ENCODE measurements around the gene DSCAM. TPM values are rescaled to one million over a fixed set of nuclear protein-coding genes. Genes with fewer than 3 reads are reported as not detected.
"Not testable (repeated sequence)": the region's sequence is repeated elsewhere in the genome, so short reads cannot be mapped to it uniquely, and the experiment has no call there.

DSCAM gene
- total RNA-seq, 4 donors from 2014 or later = 0.19 TPM; not detected in 3

DNA sequence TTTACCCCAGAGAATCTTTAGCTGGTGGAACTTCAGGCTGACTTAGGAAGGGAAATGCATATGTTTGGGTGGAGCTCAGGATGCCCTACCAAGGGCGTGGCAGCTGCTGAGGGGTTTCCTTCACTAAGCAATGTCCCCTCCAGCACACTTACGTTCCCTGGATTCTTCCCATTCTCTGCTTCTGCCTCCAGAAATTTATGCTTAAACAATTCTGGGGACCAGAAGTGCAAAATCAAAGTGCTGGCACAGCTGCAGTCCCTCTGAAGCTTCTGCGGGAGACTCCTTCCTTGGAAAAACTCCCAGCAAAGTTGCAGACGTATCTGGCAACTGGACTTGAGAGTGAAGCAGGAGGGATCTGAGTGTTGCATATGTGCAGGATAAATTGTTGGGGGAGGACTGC is 576.9 kb downstream of the DSCAM start:
- H3K4me3 ChIP-seq = no peak overlapping the region
- no peak overlapping the region for H3K27ac ChIP-seq
- no peak for DNase-seq
- no peaks in the 10 kb centered on the region for H3K9me3 ChIP-seq
- no peaks in the 10 kb centered on the region for H3K27me3 ChIP-seq
- no peaks in the 10 kb centered on the region for H3K4me1 ChIP-seq
- no peaks in the 10 kb centered on the region for H3K36me3 ChIP-seq
- TF ChIP-seq, protein P1, sequence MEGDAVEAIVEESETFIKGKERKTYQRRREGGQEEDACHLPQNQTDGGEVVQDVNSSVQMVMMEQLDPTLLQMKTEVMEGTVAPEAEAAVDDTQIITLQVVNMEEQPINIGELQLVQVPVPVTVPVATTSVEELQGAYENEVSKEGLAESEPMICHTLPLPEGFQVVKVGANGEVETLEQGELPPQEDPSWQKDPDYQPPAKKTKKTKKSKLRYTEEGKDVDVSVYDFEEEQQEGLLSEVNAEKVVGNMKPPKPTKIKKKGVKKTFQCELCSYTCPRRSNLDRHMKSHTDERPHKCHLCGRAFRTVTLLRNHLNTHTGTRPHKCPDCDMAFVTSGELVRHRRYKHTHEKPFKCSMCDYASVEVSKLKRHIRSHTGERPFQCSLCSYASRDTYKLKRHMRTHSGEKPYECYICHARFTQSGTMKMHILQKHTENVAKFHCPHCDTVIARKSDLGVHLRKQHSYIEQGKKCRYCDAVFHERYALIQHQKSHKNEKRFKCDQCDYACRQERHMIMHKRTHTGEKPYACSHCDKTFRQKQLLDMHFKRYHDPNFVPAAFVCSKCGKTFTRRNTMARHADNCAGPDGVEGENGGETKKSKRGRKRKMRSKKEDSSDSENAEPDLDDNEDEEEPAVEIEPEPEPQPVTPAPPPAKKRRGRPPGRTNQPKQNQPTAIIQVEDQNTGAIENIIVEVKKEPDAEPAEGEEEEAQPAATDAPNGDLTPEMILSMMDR (IDR thresholded peaks at IDR 0.05) = no peak
- no peak for TF ChIP-seq POLR2A (IDR thresholded peaks at IDR 0.05)

DNA sequence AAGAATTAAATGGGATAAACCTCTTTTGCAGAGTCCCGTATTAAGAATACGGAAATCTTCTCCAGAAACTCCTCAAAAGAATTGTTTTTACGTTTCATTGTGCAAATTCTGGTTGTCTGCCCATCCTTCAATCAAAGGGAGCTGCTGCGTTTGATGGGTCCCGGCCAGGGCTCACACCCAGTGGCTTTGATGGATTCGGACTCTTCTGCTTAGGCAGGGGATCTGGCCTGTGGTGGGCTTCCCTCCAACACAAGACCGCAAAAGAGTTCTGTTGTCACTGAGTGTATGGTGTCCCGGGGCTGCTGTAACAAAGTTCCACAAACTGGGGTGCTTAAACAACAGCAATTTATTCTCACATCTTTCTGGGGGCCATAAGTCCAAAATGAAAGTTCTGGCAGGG is 577.7 kb downstream of the DSCAM start:
- no peaks in the 10 kb centered on the region for H3K36me3 ChIP-seq
- H3K4me3 ChIP-seq = no peak overlapping the region
- H3K27ac ChIP-seq = no peak overlapping the region
- no peaks in the 10 kb centered on the region for H3K9me3 ChIP-seq
- H3K4me1 ChIP-seq = no peaks in the 10 kb centered on the region
- DNase-seq = no peak
- H3K27me3 ChIP-seq = no peaks in the 10 kb centered on the region
- TF ChIP-seq, protein P1 (IDR thresholded peaks at IDR 0.05) = no peak

DNA sequence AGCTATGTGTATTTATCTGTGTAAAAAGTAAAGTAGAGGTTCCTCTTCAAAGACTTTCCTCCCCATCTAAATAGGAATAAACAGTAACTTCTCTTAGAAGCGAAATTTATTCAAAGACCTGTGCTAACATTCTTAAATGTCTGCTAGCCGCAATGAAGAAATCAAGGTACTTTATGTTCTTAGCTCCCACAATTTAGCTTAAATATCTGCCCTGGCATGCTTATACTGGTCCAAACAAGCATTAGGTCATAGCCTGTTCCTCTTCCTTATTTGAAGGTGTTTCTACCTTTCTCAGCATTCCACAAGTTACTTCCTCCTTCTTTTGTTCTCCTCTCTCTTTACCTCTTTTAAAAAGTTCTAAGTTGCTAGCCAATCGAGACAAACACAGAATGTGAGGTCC is 588.5 kb downstream of the DSCAM start:
- not testable (repeated sequence) for H3K4me3 ChIP-seq, H3K9me3 ChIP-seq, H3K36me3 ChIP-seq, H3K27me3 ChIP-seq, H3K4me1 ChIP-seq, H3K27ac ChIP-seq, DNase-seq

DNA sequence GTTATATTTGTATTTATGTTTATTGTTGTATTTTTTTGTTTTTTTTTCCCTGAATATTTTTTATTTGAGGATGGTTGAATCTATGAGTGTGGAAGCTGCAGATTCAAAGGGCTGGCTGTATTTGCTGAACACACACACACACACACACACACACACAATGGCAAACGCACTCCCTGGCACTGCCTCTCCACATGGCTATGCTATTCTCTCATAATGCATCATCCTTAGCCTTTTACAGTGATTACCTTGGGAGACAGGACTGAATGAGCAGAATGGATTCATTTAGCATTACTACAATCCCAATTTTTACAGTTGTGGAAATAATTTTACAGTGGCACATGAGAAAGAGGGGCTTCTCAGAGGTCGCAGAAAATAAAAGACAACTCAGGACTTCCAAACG is 589.6 kb downstream of the DSCAM start:
- no peak overlapping the region for H3K27ac ChIP-seq
- no peaks in the 10 kb centered on the region for H3K27me3 ChIP-seq
- DNase-seq = no peak
- no peaks in the 10 kb centered on the region for H3K36me3 ChIP-seq
- H3K4me3 ChIP-seq = no peak overlapping the region
- TF ChIP-seq, protein P1 (IDR thresholded peaks at IDR 0.05) = no peak
- H3K9me3 ChIP-seq = no peaks in the 10 kb centered on the region
- H3K4me1 ChIP-seq = no peaks in the 10 kb centered on the region

DNA sequence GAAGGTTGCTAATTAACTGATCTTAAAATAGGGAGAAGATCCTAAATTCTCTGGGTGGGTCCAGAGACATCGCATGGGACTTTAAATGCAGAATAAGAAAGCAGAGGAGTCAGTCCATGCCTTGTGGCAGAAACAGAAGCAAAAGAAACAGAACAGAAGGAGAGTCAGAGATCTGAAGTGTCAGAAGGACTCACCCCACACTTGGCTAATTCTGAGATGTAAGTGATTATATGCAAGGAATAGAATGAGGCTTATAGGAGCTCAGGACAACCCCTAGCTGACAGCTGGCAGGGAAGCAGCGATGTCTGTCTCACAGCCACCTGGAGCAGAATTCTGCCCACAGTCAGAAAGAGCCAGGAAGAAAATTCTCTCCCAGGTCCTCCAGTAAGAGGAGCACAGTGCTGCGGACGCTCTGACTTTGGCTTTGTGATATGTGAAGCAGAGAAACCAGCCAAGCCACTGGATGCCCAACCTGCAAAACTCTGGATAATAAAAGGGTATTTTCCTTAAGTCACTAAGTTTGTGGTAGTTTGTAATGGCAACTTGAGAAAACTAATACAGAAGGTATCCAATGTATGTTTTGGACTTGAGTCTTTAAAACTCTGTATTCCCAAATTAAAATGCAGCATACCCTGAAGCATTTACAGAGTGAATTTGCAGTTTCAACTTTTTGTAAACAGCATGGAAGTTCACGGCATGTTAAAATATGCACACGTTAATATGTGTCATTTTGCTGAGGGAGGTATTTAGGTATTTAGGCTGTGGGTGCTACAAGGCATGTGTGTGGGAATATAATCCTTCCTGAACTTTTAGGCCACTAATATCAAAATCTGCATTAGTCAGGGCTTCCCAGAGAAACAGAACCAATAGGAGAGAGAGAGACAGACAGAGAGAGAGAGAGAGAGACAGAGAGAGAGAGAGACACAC is 591.2 kb downstream of the DSCAM start:
- DNase-seq = no peak
- no peaks in the 10 kb centered on the region for H3K36me3 ChIP-seq
- no peak overlapping the region for H3K27ac ChIP-seq
- H3K9me3 ChIP-seq = peaks cover 0 to 2% (median 1%) of the 10 kb centered on the region in 4 donors
- no peak overlapping the region for H3K4me3 ChIP-seq
- H3K27me3 ChIP-seq = no peaks in the 10 kb centered on the region
- TF ChIP-seq POLR2A (IDR thresholded peaks at IDR 0.05) = no peak
- H3K4me1 ChIP-seq = no peaks in the 10 kb centered on the region

DNA sequence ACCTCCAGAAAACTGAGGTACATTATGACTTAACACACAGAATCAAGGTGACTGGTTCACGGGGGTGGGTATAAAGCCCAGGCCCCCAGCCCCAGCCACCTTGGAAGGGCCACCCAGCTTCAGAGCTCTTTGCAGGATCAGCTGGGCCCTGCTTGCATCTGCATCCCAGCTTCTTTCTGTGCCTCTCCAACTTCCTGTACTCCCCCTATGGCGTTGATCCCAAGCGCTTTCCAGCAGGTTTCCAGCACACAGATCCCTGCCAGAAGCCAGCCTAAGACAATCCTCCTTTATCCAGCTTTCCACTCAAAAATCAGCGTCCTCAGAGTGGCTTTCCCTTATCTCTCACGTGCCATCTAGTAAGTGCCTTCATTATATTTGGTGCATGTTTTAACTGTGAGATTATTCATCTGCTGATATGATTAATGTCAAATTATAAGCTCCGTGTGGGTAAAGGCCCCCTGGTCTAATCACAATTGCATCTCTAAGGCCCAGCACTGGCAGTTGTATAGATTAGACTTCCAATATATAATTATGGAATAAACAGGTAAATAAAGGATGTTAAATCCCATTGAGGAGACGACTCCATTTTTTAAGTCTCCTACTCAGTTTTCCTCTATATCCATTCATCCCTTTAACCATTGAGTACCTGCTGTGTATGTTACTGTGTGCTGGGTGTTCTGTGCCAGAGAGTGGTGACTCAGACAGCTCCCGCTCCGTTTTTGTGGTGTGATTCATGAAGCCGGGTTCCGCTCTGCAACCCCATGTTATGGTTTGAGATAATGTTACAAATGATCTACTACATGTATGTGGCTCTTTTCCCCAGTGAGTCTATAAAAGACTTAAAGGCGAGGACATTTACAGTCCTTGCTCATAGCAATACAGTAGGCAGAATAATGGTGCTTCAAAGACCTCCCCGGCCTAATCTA is 592.2 kb downstream of the DSCAM start:
- no peaks in the 10 kb centered on the region for H3K4me1 ChIP-seq
- no peak overlapping the region for H3K27ac ChIP-seq
- no peak for TF ChIP-seq POLR2A (IDR thresholded peaks at IDR 0.05)
- TF ChIP-seq, protein P1 (IDR thresholded peaks at IDR 0.05) = no peak
- no peaks in the 10 kb centered on the region for H3K36me3 ChIP-seq
- no peak overlapping the region for H3K4me3 ChIP-seq
- H3K9me3 ChIP-seq = peaks cover 0 to 5% (median 1%) of the 10 kb centered on the region in 4 donors
- no peak for DNase-seq
- no peaks in the 10 kb centered on the region for H3K27me3 ChIP-seq

All from Peyer's patch (tissue), 4 donors.